Measurements from ENCODE around the gene OAF.

DNA sequence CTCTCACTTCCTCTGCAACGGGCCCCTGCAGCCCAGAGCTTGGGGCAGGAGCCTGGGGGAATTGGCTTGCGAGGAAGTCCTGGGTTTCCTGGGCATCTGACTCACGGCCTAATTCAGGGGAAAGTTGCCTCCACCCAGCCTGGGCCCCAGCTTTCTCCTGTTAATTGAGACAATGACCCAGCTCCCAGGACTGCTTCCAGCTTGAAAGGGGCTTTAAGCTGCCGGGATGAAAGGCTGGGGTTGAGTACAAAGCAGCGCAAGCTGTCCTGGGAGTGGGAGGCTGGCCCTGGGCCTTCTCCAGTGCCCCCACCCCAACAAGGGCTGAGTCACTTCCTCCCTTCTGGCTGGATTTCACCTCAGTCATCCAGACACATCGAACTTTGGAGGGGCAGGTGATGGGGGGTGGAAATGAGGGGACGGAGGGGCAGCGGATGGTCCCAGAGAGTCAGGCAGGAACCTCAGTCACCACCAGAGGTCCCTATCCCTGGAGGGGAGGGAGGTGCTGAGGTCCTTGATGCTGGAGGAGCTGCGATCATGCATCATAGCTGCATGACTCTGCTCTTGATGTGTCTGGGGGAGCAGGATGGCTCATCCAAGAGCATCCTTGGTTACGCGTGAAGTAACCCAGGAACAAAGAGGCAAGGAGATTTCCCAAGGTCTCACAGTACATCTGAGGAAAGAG is 30.1 kb upstream of the OAF start:
- no peak for TF ChIP-seq HDGF (IDR thresholded peaks at IDR 0.05; ENCODE audit: borderline replicate concordance)
- TF ChIP-seq SUZ12 (IDR thresholded peaks at IDR 0.05): no peak
- no peak for TF ChIP-seq FOXK2 (IDR thresholded peaks at IDR 0.05)
- no peak for TF ChIP-seq BHLHE40 (IDR thresholded peaks at IDR 0.05; ENCODE audit: borderline replicate concordance)
- no peak for TF ChIP-seq L3MBTL2 (conservative IDR thresholded peaks at IDR 0.05)
- TF ChIP-seq ARNT (IDR thresholded peaks at IDR 0.05): no peak
- TF ChIP-seq TARDBP (IDR thresholded peaks at IDR 0.05): no peak
- TF ChIP-seq, protein P1, sequence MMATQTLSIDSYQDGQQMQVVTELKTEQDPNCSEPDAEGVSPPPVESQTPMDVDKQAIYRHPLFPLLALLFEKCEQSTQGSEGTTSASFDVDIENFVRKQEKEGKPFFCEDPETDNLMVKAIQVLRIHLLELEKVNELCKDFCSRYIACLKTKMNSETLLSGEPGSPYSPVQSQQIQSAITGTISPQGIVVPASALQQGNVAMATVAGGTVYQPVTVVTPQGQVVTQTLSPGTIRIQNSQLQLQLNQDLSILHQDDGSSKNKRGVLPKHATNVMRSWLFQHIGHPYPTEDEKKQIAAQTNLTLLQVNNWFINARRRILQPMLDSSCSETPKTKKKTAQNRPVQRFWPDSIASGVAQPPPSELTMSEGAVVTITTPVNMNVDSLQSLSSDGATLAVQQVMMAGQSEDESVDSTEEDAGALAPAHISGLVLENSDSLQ (IDR thresholded peaks at IDR 0.05): no peak
